RPMI7951 (cell line): ENCODE data around the gene ROBO4. TPM values are rescaled to one million over a fixed set of nuclear protein-coding genes. Genes with fewer than 3 reads are reported as not detected.

ENCODE experiments used
- DNase-seq: peaks from one replicate; pipeline ENCODE4 v3.0.0-alpha.2; 2012; ENCODE audit warnings: low read depth
- total RNA-seq: library from RNA; depleted of rRNA; stranded (reverse); fragments of >200 nt; shearing (Covaris generic); gene quantifications from 2 replicates; pipeline ENCODE4 v1.2.3, GENCODE V29; 2014

ROBO4 gene
- total RNA-seq, 1 experiment from 2014 or later, result 8.9 TPM

- no peak for DNase-seq
Observed at GRCh38 chr11:124889191-124890091, 8.2 kb downstream of the ROBO4 start.

GRCh38 chr11:124887667-124888013 is 10.0 kb downstream of the ROBO4 start:
- no peak for DNase-seq

- no peak for DNase-seq
Observed at GRCh38 chr11:124886978-124887666, 10.5 kb downstream of the ROBO4 start.

GRCh38 chr11:124886476-124886875 is 11.2 kb downstream of the ROBO4 start:
- DNase-seq, result no peak

- no peak for DNase-seq
Observed at GRCh38 chr11:124884869-124885479, 12.7 kb downstream of the ROBO4 start.

GRCh38 chr11:124884340-124884739 is 13.3 kb downstream of the ROBO4 start:
- no peak for DNase-seq

- DNase-seq, result peak; percentile 58
Observed at GRCh38 chr11:124882339-124883071, 15.2 kb downstream of the ROBO4 start.

GRCh38 chr11:124880958-124881357 is 16.7 kb downstream of the ROBO4 start:
- no peak for DNase-seq

GRCh38 chr11:124880290-124880611 is 17.4 kb downstream of the ROBO4 start:
- no peak for DNase-seq

- DNase-seq, result no peak
Observed at GRCh38 chr11:124879493-124880289, 18.0 kb downstream of the ROBO4 start.

- DNase-seq, result no peak
Observed at GRCh38 chr11:124878759-124879492, 18.7 kb downstream of the ROBO4 start.

- DNase-seq, result no peak
Observed at GRCh38 chr11:124877910-124878758, 19.5 kb downstream of the ROBO4 start.

GRCh38 chr11:124877631-124877909 is 20.1 kb downstream of the ROBO4 start:
- no peak for DNase-seq

GRCh38 chr11:124876818-124877630 is 20.6 kb downstream of the ROBO4 start:
- DNase-seq, result no peak

GRCh38 chr11:124875943-124876817 is 21.5 kb downstream of the ROBO4 start:
- peak; percentile 95 for DNase-seq

- DNase-seq, result no peak
Observed at GRCh38 chr11:124875401-124875800, 22.3 kb downstream of the ROBO4 start.

- DNase-seq, result no peak
Observed at GRCh38 chr11:124874571-124875255, 23.0 kb downstream of the ROBO4 start.
